CD14-positive monocyte (primary cell): ENCODE data around the gene SHLD1. TPM values are rescaled to one million over a fixed set of nuclear protein-coding genes. Genes with fewer than 3 reads are reported as not detected.

Experiments used
- DNase-seq, 3 donors: peaks; one replicate each; pipeline ENCODE4 v3.0.0-alpha.2; 2011 to 2022
- H2AFZ ChIP-seq: 2 replicates; pipeline ENCODE4 v1.6.0; 2012; ENCODE audit warnings: mild to moderate bottlenecking, low read depth, low read length, inconsistent platforms; ENCODE audit not compliant: insufficient read depth, poor library complexity, severe bottlenecking
- H3K27ac ChIP-seq, 2 donors: 1 replicate in 1 of 2; 2 replicates in 1 of 2; pipeline ENCODE4 v1.5.1; 2012 to 2013; ENCODE audit warnings: low read length in 2 of 2, control low read depth in 1 of 2, inconsistent platforms in 1 of 2, low read depth in 1 of 2, mild to moderate bottlenecking in 1 of 2
- H3K27me3 ChIP-seq, 2 donors: one replicate each; pipeline versions ENCODE4 v1.6.0 to v1.6.1; 2011 to 2013; ENCODE audit warnings: low read length in 2 of 2; ENCODE audit not compliant: control insufficient read depth in 2 of 2, insufficient read depth in 2 of 2
- H3K36me3 ChIP-seq, 2 donors: replicated peaks in 1 of 2; 1 replicate in 1 of 2; 2 replicates in 1 of 2; pipeline versions ENCODE4 v1.5.1 to v1.6.1; 2012 to 2013; ENCODE audit warnings: low read length in 2 of 2, control low read depth in 1 of 2, inconsistent platforms in 1 of 2, mild to moderate bottlenecking in 1 of 2; ENCODE audit not compliant: insufficient read depth in 2 of 2, control insufficient read depth in 1 of 2
- H3K4me1 ChIP-seq, 2 donors: 1 replicate in 1 of 2; 2 replicates in 1 of 2; pipeline versions ENCODE4 v1.5.1 to v1.6.1; 2012 to 2013; ENCODE audit warnings: low read length in 2 of 2, control low read depth in 1 of 2, inconsistent platforms in 1 of 2, mild to moderate bottlenecking in 1 of 2, moderate library complexity in 1 of 2; ENCODE audit not compliant: insufficient read depth in 2 of 2, control insufficient read depth in 1 of 2
- H3K4me2 ChIP-seq: replicated peaks from 2 replicates; pipeline ENCODE3; 2012; ENCODE audit warnings: low read length, moderate library complexity, mild to moderate bottlenecking; ENCODE audit not compliant: poor library complexity, severe bottlenecking; ENCODE audit errors: extremely low read depth
- H3K4me3 ChIP-seq, 3 experiments: fragments of 200-600 bp in 1 of 3; sonication (generic) in 1 of 3; replicated peaks in 1 of 3; 1 replicate in 2 of 3; 2 replicates in 1 of 3; pipeline ENCODE4 v1.5.1; 2011 to 2013; ENCODE audit warnings: low read length in 3 of 3, mild to moderate bottlenecking in 3 of 3, control low read depth in 2 of 3, low read depth in 2 of 3, inconsistent platforms in 1 of 3, moderate library complexity in 1 of 3
- H3K79me2 ChIP-seq: 2 replicates; pipeline ENCODE4 v1.6.0; 2012; ENCODE audit warnings: mild to moderate bottlenecking, control low read depth, inconsistent platforms, low read length, moderate library complexity; ENCODE audit not compliant: insufficient read depth
- H3K9ac ChIP-seq: 2 replicates; pipeline ENCODE4 v1.6.0; 2017; ENCODE audit warnings: low read length, mild to moderate bottlenecking; ENCODE audit not compliant: insufficient read depth, poor library complexity, severe bottlenecking
- H3K9me3 ChIP-seq, 2 donors: replicated peaks in 1 of 2; 1 replicate in 1 of 2; 2 replicates in 1 of 2; pipeline versions ENCODE4 v1.5.1 to v1.6.1; 2012 to 2013; ENCODE audit warnings: low read length in 2 of 2, control low read depth in 1 of 2; ENCODE audit not compliant: control insufficient read depth in 1 of 2, insufficient read depth in 1 of 2
- H4K20me1 ChIP-seq: 2 replicates; pipeline ENCODE4 v1.6.0; 2012; ENCODE audit warnings: mild to moderate bottlenecking, low read length, control low read depth, moderate library complexity; ENCODE audit not compliant: insufficient read depth
- H3K27ac Mint-ChIP-seq, 7 donors: one replicate each; pipeline ENCODE4 v1.8.0; 2020; ENCODE audit warnings: mild to moderate bottlenecking in 7 of 7, mixed read lengths in 7 of 7, moderate library complexity in 6 of 7, inconsistent platforms in 2 of 7
- H3K27me3 Mint-ChIP-seq, 3 donors: one replicate each; pipeline ENCODE4 v1.8.0; 2021 to 2022; ENCODE audit warnings: low read depth in 3 of 3, mild to moderate bottlenecking in 3 of 3, mixed read lengths in 3 of 3, moderate library complexity in 3 of 3, inconsistent platforms in 1 of 3
- H3K36me3 Mint-ChIP-seq, 2 donors: one replicate each; pipeline ENCODE4 v1.8.0; 2020; ENCODE audit warnings: mixed read lengths in 2 of 2, inconsistent platforms in 1 of 2, mild to moderate bottlenecking in 1 of 2
- H3K4me1 Mint-ChIP-seq: one replicate; pipeline ENCODE4 v1.8.0; 2020; ENCODE audit warnings: mild to moderate bottlenecking, mixed read lengths
- H3K4me3 Mint-ChIP-seq, 2 donors: one replicate each; pipeline ENCODE4 v1.8.0; 2020; ENCODE audit warnings: mild to moderate bottlenecking in 2 of 2, mixed read lengths in 2 of 2, moderate library complexity in 1 of 2
- H3K9me3 Mint-ChIP-seq, 7 donors: one replicate each; pipeline ENCODE4 v1.8.0; 2020 to 2022; ENCODE audit warnings: mixed read lengths in 7 of 7, mild to moderate bottlenecking in 6 of 7, moderate library complexity in 6 of 7, inconsistent platforms in 2 of 7
- WGBS: methylation state at CpG from one replicate; pipeline ENCODE4 v1.1.5; 2013; ENCODE audit warnings: missing lambda C conversion rate; ENCODE audit not compliant: insufficient coverage; 5-methylcytosine and 5-hydroxymethylcytosine counted together
- intact Hi-C, 2 donors: fragments of 100-400 bp; cut with micrococcal nuclease; formaldehyde crosslinking; loops; one replicate each; pipeline versions ENCODE4 v1.15.0 to v1.15.1; 2023
- polyA plus RNA-seq, 3 donors: library from polyadenylated mRNA; depleted of rRNA in 1 of 3; unstranded in 2 of 3; stranded (reverse) in 1 of 3; fragments of 300-500 nt in 2 of 3; fragments of >200 nt in 1 of 3; fragmentation: Illumina TruSeq in 2 of 3; gene quantifications; 1 replicate in 2 of 3; 2 replicates in 1 of 3; pipeline ENCODE4 v1.2.3, GENCODE V29; 2012 to 2021
- TF ChIP-seq, protein P1 (sequence below): fragments of 200-600 bp; IDR thresholded peaks from one replicate; pipeline ENCODE4 v1.8.0; 2022; ENCODE audit warnings: antibody characterized with exemption, mild to moderate bottlenecking

The SHLD1 gene
- polyA plus RNA-seq, 3 donors = 8.3 to 12.7 (median 11.5) TPM

DNA sequence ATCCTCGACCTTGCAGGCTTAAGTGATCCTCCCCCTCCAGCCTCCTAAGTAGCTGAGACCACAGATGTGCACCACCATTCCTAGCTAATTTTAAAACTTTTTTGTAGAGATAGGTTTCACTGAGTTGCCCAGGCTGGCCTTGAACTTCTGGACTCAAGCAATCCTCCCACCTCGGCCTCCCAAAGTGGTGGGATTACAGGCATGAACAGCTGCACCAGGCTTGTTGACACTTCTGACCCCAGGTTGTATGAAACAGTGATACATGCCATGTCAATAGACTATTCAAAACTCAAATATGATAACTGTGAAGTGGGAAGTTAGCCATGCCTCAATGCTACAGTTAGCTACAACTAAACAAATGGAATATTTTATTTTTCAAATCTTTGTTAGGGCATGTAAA lies 20.1 kb upstream of the SHLD1 start:
- H3K4me3 Mint-ChIP-seq = peak overlapping the region in 1 of 2 donors; percentile 53
- H3K27ac Mint-ChIP-seq = no peak overlapping the region
- no peak for DNase-seq
- no peak overlapping the region for H3K4me3 ChIP-seq
- intact Hi-C loops = no loop called here
- H3K4me1 ChIP-seq = peaks cover 7 to 14% of the 10 kb centered on the region in 2 donors
- no peaks in the 10 kb centered on the region for H4K20me1 ChIP-seq
- H3K9me3 Mint-ChIP-seq = peaks cover 3 to 10% (median 6%) of the 10 kb centered on the region in 7 donors
- no peak overlapping the region for H3K9ac ChIP-seq
- H2AFZ ChIP-seq = no peak overlapping the region
- peaks cover 5% of the 10 kb centered on the region in 2 donors for H3K9me3 ChIP-seq
- peaks cover 7 to 16% (median 8%) of the 10 kb centered on the region in 3 donors for H3K27me3 Mint-ChIP-seq
- no peak overlapping the region for H3K27ac ChIP-seq
- H3K36me3 ChIP-seq = no peaks in the 10 kb centered on the region
- peaks cover 5% of the 10 kb centered on the region in 2 donors for H3K36me3 Mint-ChIP-seq
- no peak overlapping the region for H3K4me2 ChIP-seq
- H3K79me2 ChIP-seq = no peaks in the 10 kb centered on the region
- no peaks in the 10 kb centered on the region for H3K27me3 ChIP-seq
- TF ChIP-seq, protein P1, sequence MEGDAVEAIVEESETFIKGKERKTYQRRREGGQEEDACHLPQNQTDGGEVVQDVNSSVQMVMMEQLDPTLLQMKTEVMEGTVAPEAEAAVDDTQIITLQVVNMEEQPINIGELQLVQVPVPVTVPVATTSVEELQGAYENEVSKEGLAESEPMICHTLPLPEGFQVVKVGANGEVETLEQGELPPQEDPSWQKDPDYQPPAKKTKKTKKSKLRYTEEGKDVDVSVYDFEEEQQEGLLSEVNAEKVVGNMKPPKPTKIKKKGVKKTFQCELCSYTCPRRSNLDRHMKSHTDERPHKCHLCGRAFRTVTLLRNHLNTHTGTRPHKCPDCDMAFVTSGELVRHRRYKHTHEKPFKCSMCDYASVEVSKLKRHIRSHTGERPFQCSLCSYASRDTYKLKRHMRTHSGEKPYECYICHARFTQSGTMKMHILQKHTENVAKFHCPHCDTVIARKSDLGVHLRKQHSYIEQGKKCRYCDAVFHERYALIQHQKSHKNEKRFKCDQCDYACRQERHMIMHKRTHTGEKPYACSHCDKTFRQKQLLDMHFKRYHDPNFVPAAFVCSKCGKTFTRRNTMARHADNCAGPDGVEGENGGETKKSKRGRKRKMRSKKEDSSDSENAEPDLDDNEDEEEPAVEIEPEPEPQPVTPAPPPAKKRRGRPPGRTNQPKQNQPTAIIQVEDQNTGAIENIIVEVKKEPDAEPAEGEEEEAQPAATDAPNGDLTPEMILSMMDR = no peak
- WGBS = 80% methylated on average over 1 of the region's 2 CpGs
- H3K4me1 Mint-ChIP-seq = peaks cover 19% of the 10 kb centered on the region

GRCh38 chr20:5731753-5732366 lies 18.3 kb upstream of the SHLD1 start:
- no peaks in the 10 kb centered on the region for H3K27me3 ChIP-seq
- H3K4me2 ChIP-seq = no peak overlapping the region
- no peak overlapping the region for H2AFZ ChIP-seq
- TF ChIP-seq, protein P1 = no peak
- H3K79me2 ChIP-seq = no peaks in the 10 kb centered on the region
- Mint-ChIP-seq H3K4me1 (peaks cover 23% of the 10 kb centered on the region), H3K4me3 (no peak overlapping the region), H3K27me3 (peaks cover 14 to 21% (median 16%) of the 10 kb centered on the region in 3 donors), H3K36me3 (peaks cover 3 to 4% of the 10 kb centered on the region in 2 donors), H3K27ac (no peak overlapping the region), H3K9me3 (peaks cover 3 to 7% (median 4%) of the 10 kb centered on the region in 7 donors)
- H4K20me1 ChIP-seq = no peaks in the 10 kb centered on the region
- intact Hi-C loops = no loop called here
- peaks cover 3 to 5% of the 10 kb centered on the region in 2 donors for H3K9me3 ChIP-seq
- 67% methylated on average over 1 of the region's 6 CpGs for WGBS
- no peaks in the 10 kb centered on the region for H3K36me3 ChIP-seq
- peaks cover 8 to 9% of the 10 kb centered on the region in 2 donors for H3K4me1 ChIP-seq
- no peak for DNase-seq
- H3K9ac ChIP-seq = no peak overlapping the region
- H3K4me3 ChIP-seq = no peak overlapping the region
- no peak overlapping the region for H3K27ac ChIP-seq
